GM19240 (cell line): ENCODE data around the gene ZMIZ1.
A peak's percentile ranks its signal among the peaks of the same experiment; 100 is the strongest.

ENCODE experiments used
- DNase-seq: peaks from one replicate; pipeline ENCODE4 v3.0.0; 2011; ENCODE audit warnings: low spot score; ENCODE audit not compliant: insufficient read length

The ZMIZ1 gene

GRCh38 chr10:79116801-79117723, 48.3 kb downstream of the ZMIZ1 start:
- peak; percentile 51 for DNase-seq

DNA sequence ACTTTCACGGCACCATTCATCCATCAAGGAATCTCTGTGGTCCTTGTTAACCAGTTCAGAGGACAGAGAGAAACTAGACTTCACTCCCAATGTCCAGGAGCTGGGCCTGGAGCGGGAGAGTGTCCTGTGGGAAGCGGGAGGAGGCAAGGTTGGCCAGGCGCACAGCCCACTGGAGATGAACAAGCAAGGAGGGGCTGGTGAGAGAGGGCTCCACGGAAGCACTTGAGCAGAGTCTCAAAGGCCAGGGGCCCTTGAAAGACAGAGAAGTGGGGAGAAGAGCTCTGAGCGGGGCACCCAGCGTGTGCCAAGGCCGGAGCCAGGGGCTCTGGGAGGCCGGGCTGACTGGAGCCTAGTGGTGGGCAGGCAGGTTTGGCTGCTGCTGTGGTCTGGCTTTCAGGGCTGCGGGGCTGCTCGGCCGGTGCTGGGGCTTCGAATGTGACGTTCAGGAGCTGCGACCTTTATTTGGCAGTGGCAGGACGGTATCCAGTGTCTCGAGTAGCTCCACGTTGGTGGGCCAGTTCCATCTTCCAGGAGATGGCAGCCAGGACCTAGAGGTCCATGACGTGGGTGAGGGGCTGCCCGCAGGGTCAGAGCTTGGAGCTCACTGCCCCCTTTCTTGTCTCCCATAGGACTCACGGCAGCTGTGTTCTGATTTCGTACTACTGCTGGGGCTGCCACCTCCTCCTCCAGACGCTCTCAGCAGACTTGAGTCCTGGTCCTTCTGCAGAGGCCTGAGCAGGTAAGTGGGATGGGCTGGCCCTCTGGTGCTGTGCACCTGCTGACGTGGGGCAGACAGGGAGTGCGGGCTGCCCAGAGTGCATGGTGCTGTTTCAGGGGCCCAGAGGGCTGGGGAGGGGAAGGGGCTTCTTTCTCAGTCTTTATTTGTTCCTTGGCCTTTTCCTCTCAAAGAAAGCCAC, 49.8 kb downstream of the ZMIZ1 start:
- no peak for DNase-seq

DNA sequence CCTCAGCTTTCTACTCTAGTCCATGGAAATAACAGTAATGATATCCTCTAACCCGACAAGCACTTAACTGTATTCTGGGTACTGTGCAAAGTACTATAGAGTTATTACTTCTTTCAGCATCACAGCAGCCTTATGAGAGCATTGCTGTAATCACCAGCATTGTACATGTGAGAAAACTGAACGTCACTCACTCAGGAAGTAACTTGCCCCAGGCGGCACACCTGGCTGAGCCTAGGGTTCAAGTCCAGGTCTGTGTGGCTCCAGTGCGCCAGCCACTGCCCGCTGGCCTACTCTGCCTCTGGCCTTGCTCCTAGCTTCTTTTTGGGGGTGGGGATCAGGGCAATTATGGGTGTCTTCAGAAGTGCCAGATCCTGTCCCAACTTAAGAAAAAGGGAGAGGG, 50.5 kb downstream of the ZMIZ1 start:
- DNase-seq: no peak

GRCh38 chr10:79123547-79123963, 54.8 kb downstream of the ZMIZ1 start:
- no peak for DNase-seq

DNA sequence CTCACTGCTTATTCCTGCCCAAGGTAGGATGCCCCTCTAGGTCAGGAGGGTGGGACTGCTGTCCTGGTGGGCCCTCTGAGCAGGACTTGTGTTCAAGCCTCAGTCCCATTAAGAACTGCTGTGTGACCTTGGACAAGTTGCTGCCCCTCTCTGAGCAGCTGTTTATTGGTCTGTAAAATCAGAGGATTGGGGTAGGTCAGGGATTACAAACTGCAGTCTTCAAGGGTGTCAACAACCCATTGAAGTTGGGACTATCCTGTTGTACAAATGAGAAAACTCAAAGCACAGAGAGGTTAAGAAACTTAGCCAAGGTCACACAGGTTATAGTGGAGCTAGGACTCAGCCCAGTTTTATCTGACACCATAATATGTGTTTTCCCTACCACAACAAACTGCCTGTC, 55.3 kb downstream of the ZMIZ1 start:
- DNase-seq: no peak

- DNase-seq: no peak
These were observed 56.3 kb downstream of the ZMIZ1 start for GRCh38 chr10:79125092-79125491.

DNA sequence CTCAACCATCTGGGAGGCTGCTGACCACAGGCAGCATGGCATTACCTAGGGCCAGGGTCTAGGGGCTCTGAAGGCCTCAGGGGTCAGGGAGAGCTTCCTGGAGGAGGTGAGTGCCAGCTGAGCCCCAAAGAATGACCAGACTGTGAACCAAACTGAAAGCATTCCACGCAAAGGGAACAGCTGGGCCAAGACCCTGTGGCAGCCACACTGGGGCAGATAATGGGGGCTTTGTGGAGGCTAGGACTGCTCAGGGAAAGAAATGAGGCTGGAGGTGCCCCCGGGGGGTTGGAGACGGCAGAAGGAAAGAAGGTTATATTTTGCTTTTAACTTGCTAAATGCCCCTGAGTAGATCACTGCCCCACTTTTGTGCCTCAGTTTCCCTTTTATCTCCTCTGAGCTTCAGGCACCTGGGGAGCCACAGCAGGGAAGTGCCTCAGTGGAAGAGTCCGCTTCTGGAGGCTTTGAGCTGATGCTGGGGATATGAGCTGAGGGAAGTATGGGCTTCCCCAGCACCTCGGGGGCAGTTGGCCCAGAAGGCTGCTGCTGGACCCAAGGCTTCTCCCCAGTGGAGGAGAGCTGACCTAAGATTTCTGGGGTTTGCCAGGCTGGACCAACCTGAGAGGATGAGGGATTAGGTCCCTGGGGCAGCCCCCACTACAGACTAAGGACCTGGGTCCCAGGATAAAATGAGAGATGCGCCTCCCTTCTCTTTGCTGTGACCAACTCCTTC, 57.8 kb downstream of the ZMIZ1 start:
- no peak for DNase-seq

- no peak for DNase-seq
These were observed 58.6 kb downstream of the ZMIZ1 start for GRCh38 chr10:79127151-79127961.

- no peak for DNase-seq
These were observed 59.6 kb downstream of the ZMIZ1 start for GRCh38 chr10:79128241-79128922.

DNA sequence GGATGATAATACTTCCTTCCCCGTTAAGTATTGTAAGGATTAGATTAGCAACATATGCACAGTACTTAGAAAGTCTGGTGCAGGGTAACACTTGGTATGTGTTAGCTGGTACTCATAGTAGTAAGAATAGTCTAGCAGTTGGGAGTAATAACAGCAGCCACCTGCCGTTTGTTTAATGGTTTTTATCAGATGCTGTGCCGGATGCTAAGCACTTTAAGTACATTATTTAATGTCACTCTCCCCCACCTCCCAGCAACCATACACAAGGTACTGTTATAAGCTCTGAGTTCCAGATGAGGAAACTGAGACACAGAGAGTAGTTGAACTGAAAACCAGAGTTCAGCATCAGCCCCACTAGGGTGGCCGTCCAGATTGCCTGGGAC, 60.1 kb downstream of the ZMIZ1 start:
- no peak for DNase-seq

DNA sequence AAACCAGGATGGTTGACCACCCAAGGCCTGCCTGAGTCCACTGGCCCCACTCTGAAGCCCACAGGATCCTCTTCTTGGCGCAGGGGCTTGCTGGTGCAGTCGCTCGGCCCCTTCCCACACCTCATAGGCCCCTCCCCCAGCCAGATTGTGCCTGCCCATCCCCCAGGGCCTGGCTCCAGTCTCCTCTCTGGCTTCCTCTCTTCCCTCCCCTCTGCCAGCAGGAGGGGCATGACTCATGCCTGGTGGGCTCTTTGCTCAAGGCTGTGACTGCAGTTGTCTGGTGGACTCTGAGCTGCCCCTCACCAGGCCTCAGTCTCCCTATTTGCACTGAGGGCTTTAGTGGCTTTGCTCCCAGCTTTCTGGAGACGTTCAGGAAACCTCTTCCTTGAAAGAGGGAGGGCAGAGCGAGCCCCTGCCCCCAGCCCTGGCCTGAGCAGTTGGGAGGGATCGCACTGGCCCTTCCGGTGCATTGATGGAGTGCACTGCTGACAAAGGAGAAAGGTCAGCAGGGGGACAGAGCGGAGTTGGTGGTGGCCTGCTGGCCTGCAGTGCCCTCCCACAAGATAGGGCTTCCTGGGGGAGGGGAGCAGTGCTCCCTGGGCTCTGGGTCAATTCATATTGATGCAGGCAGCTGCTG, 60.7 kb downstream of the ZMIZ1 start:
- DNase-seq: no peak

DNA sequence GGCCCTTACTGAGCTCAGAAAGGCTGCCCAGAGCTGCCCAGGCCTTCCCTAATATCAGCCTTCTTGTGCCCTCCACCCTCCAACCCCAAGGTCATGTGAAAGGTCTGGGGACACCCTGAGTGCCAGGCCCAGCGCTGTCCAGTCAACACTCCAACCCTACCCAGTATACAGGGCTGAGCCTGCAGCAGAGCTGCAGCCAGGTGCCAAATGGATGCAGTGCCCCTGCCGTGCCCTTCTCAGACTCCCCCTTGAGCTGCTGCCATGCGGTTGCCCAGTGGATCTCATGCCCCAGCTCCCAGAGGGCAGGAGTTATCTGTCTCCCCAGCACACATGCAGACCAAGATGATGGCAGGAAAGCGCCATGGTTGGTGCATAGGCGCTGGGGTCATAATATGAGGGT, 61.5 kb downstream of the ZMIZ1 start:
- no peak for DNase-seq

DNA sequence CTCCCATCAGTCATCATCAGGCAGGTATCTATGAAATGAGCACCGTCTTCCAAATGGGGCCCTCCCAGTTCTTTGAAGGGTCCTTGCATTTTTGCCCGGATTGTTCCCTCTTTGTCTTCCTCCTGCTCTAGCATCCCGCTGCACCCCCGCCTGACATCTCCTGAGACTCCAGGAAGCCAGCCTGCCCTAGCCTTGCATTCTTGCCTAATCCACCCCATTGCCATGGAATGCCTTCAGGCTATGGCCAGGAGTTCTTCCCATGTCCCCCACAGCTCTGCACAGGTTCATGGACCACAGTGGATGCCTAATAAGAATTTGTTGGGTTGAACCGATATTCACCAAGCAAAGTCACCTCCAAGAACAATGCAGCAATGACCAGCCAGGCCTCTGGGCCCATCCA, 62.1 kb downstream of the ZMIZ1 start:
- DNase-seq: no peak

DNA sequence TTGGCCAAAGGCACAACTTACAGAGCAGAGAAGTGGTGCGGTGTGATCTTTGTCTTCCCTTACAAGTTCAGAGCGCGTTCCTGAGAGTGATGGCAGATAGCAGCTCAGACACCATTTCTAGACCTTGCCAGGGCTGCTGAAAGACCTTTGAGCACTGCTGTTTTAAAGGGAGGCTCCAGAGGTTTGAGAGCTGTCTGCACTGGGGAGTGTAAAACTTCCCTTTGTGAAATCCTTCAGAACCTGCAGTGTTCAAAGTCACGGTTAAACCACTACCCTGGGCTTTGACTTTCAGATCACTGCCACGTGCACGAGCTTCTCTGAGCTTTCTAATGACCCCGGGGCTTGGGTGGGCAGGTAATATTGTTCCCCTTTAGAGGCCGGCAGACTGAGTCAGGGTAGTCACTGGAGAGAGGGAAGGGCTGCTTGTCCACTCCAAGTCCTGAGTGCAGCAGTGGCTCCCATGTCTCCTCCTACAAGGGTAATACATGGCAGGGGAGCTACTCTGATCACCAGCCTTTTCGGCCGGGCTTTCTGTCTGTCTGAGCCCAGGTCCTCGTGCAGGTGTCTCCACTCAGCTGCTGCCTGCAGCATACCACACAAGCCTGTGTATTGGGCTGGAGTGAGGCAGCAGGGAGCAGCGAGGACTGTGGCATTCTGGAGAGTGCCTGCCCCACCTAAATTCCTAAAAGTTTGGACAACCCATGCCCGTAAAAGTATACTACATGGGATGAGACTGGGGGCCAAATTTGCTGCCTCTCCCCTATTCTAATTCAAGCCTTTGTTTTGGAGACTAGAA, 63.3 kb downstream of the ZMIZ1 start:
- DNase-seq: no peak

- no peak for DNase-seq
These were observed 64.1 kb downstream of the ZMIZ1 start for GRCh38 chr10:79132681-79133381.

DNA sequence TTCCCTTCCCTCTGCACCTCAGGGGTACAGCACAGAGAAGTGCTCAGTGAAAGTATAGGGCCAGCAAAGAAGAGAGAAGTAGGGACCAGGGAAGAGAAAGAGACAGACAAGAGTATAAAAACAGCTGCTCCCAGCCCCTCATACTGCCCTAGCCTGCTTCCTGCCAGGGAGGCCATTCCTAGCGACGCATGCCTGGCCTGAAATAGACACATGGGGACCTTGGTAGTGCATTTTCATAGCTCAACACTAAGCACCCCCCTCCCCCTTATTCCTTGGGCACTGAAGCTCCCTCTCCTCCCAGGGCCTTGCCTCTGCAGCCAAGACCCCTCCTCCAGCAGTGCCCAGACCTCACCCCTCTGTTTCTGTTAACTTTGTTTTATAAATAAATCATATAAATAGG, 64.7 kb downstream of the ZMIZ1 start:
- no peak for DNase-seq

DNA sequence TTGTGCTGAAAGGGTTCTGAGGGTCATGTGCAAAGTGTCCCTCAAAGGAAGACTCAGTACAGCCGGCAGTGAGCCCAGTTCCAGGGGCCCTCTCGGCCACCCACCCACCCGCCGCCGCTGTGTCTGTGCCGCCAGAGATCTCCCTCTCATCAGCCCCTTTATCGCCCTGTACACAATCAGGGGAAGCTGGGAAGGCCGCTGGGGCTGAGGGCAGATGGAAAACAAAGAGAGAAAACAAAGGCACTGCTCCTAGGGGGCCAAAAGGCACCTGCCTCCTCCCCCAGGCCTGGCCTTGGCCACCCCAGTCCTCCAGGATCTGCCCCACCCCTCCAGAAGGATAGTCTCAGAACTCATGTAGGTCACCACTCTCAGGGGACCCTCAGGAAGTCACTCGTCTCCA, 67.0 kb downstream of the ZMIZ1 start:
- no peak for DNase-seq
